ENCODE results near the gene SCARB1. TPM values are rescaled to one million over a fixed set of nuclear protein-coding genes. Genes with fewer than 3 reads are reported as not detected.
A peak's percentile ranks its signal among the peaks of the same experiment; 100 is the strongest.

Gene SCARB1
- total RNA-seq, 1 experiment from 2014 or later: 31.3 TPM

GRCh38 chr12:124832856-124833255 lies 30.8 kb downstream of the SCARB1 start:
- Histone ChIP-seq H3K4me1 (ENCODE audit: insufficient read depth, low read length) (peaks cover 5% of the 10 kb centered on the region), H4K91ac (ENCODE audit: insufficient read length, low read depth, low read length) (no peak overlapping the region), H3K18ac (ENCODE audit: insufficient read length, low read depth, low read length) (no peak overlapping the region), H2BK5ac (ENCODE audit: insufficient read length, low read length) (no peak overlapping the region), H2AFZ (ENCODE audit: low read length) (no peak overlapping the region), H4K20me1 (ENCODE audit: control insufficient read depth, insufficient read depth, insufficient read length) (no peaks in the 10 kb centered on the region), H3K79me2 (ENCODE audit: insufficient read depth, low read length) (peaks cover 2% of the 10 kb centered on the region; the same call in 1 of the 2 replicates), H3K9ac (ENCODE audit: extremely low read depth, insufficient read length, low read length) (no peak overlapping the region), H3K23me2 (ENCODE audit: insufficient read length, low read depth, low read length, poor library complexity, severe bottlenecking) (no peaks in the 10 kb centered on the region), H3T11ph (ENCODE audit: low read length) (no peak overlapping the region), H4K8ac (replicated peaks; ENCODE audit: insufficient read length, low read depth, low read length) (no peak overlapping the region), H3K4me2 (ENCODE audit: insufficient read depth, insufficient read length, low read length) (no peak overlapping the region), H2BK12ac (ENCODE audit: insufficient read length, low read depth, low read length) (no peak overlapping the region), H3K4ac (ENCODE audit: low read depth, low read length) (no peak overlapping the region), H2BK20ac (ENCODE audit: low read depth, low read length, poor library complexity, severe bottlenecking) (no peak overlapping the region), H2BK15ac (ENCODE audit: low read depth, low read length) (no peak overlapping the region), H3K9me3 (ENCODE audit: control insufficient read depth, low read depth, low read length) (no peaks in the 10 kb centered on the region), H3K27ac (ENCODE audit: insufficient read length, low read depth, low read length) (no peak overlapping the region), H2BK120ac (ENCODE audit: low read depth, low read length, poor library complexity, severe bottlenecking) (no peak overlapping the region), H3K14ac (ENCODE audit: insufficient read depth, low read length) (no peak overlapping the region), H3K27me3 (ENCODE audit: insufficient read depth, low read length) (no peaks in the 10 kb centered on the region), H3K56ac (ENCODE audit: insufficient read length, low read depth, low read length) (no peak overlapping the region), H2AK5ac (ENCODE audit: insufficient read length, low read length) (no peak overlapping the region), H4K5ac (ENCODE audit: insufficient read length, low read depth, low read length) (no peak overlapping the region), H3K23ac (ENCODE audit: insufficient read length, low read depth, low read length) (no peak overlapping the region), H3K79me1 (ENCODE audit: insufficient read depth, low read depth, low read length, poor library complexity, severe bottlenecking) (peaks cover 3% of the 10 kb centered on the region)
- no CpG with 5 or more reads among the region's 4 CpGs for WGBS (ENCODE audit: extremely low coverage, insufficient read length, low lambda C conversion rate)
- DNase-seq: no peak
- Mint-ChIP-seq H3K27ac (peak overlapping the region in 2 of 3 experiments; percentile 74 to 85; a peak in 3 of 7 replicates), H3K9me3 (peaks cover 0 to 4% of the 10 kb centered on the region in 2 experiments; a peak in 1 of 5 replicates), H3K4me3 (no peak overlapping the region), H3K4me1 (peaks cover 40 to 41% of the 10 kb centered on the region in 2 experiments), H3K27me3 (ENCODE audit: low read depth) (peaks cover 19% of the 10 kb centered on the region), H3K36me3 (ENCODE audit: insufficient read depth in 1 of 3, low read depth in 3 of 3) (peaks cover 0 to 14% (median 0%) of the 10 kb centered on the region in 3 experiments; a peak in 5 of 7 replicates)
- no peak for TF ChIP-seq CTCF (conservative IDR thresholded peaks at IDR 0.05)
